ENCODE data around the gene CTDSP2. TPM values are rescaled to one million over a fixed set of nuclear protein-coding genes. Genes with fewer than 3 reads are reported as not detected.

CTDSP2 gene
- total and polyA plus RNA-seq, 10 of the 15 experiments (the other 5 are each of a cell fraction or from before 2014, with no cell fraction given) = 17.3 to 98.2 (median 54.1) TPM

DNA sequence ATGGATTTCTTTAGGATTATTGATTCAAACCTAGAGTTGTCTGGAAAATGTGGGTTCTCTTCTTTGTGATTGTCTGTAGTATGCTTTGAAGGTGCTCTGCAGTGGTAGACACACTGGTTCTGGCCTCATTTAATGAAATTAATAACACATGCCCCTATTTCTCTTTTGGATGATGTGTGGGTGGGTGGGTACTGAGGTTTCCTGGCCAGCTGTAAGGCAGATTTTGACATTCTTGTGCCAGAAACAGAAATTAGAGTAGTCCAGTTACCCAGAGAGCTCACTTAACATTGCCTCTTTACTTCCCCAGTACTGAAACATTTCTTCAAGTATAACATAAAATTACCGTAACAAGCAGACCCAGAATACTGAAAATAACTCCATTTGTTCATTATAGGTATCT is 49.5 kb downstream of the CTDSP2 start:
- DNase-seq (ENCODE audit: low read depth, low spot score) = no peak
- WGBS (ENCODE audit: insufficient coverage, insufficient replicate concordance, low lambda C conversion rate, missing lambda C conversion rate) = 100% methylated on average over 1 of the region's 1 CpG
- no peaks in the 10 kb centered on the region for H3K4me1 ChIP-seq (ENCODE audit: control insufficient read depth, insufficient read depth, low read length)
- FAIRE-seq = no peak
- H3K79me2 ChIP-seq (ENCODE audit: control insufficient read depth, insufficient read depth, low read length) = no peaks in the 10 kb centered on the region
- no peaks in the 10 kb centered on the region for H4K20me1 ChIP-seq (ENCODE audit: control insufficient read depth, insufficient read depth)
- peaks cover 7 to 28% of the 10 kb centered on the region in 2 experiments for H3K36me3 ChIP-seq (ENCODE audit: control insufficient read depth in 2 of 2, insufficient read depth in 2 of 2, low read length in 1 of 2)
- in situ Hi-C loops (cut with MboI) = no loop called here
- no peak overlapping the region for H3K9ac ChIP-seq (ENCODE audit: control insufficient read depth, insufficient read depth, low read length)
- no peak for ATAC-seq
- RAD21 ChIA-PET (ENCODE audit: unreplicated experiment) = no interaction called here
- no peak overlapping the region for H2AFZ ChIP-seq (ENCODE audit: control insufficient read depth, low read depth, low read length)
- TF ChIP-seq IKZF1 (conservative IDR thresholded peaks at IDR 0.05) (no peak), POLR2AphosphoS2 (IDR thresholded peaks at IDR 0.05; ENCODE audit: low read depth, low read length) (no peak), HDAC6 (IDR thresholded peaks at IDR 0.05; ENCODE audit: unreplicated experiment) (no peak), CREB1 (IDR thresholded peaks at IDR 0.05; ENCODE audit: low read depth) (no peak), ATF7 (IDR thresholded peaks at IDR 0.05; ENCODE audit: low read depth) (no peak), ZNF622 (IDR thresholded peaks at IDR 0.05) (no peak), CTCF (IDR thresholded peaks at IDR 0.05 in 2 of 3, conservative IDR thresholded peaks at IDR 0.05 in 1 of 3; ENCODE audit: control insufficient read depth in 2 of 3, extremely low read depth in 1 of 3, insufficient read depth in 1 of 3, low read depth in 3 of 3, low read length in 3 of 3) (no peak), POLR2A (IDR thresholded peaks at IDR 0.05; ENCODE audit: low read depth, low read length) (no peak), EZH2 (IDR thresholded peaks at IDR 0.05; ENCODE audit: borderline replicate concordance, control insufficient read depth, low read depth, low read length) (no peak)
- TF ChIP-seq, protein P1, sequence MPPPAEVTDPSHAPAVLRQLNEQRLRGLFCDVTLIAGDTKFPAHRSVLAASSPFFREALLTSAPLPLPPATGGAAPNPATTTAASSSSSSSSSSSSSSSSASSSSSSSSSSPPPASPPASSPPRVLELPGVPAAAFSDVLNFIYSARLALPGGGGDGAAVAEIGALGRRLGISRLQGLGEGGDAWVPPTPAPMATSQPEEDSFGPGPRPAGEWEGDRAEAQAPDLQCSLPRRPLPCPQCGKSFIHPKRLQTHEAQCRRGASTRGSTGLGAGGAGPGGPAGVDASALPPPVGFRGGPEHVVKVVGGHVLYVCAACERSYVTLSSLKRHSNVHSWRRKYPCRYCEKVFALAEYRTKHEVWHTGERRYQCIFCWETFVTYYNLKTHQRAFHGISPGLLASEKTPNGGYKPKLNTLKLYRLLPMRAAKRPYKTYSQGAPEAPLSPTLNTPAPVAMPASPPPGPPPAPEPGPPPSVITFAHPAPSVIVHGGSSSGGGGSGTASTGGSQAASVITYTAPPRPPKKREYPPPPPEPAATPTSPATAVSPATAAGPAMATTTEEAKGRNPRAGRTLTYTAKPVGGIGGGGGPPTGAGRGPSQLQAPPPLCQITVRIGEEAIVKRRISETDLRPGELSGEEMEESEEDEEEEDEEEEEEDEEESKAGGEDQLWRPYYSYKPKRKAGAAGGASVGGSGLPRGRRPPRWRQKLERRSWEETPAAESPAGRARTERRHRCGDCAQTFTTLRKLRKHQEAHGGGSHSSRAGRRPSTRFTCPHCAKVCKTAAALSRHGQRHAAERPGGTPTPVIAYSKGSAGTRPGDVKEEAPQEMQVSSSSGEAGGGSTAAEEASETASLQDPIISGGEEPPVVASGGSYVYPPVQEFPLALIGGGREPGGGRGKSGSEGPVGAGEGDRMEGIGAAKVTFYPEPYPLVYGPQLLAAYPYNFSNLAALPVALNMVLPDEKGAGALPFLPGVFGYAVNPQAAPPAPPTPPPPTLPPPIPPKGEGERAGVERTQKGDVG (CRISPR knock-in tag; IDR thresholded peaks at IDR 0.05) = no peak
- TF ChIP-seq, protein P2, sequence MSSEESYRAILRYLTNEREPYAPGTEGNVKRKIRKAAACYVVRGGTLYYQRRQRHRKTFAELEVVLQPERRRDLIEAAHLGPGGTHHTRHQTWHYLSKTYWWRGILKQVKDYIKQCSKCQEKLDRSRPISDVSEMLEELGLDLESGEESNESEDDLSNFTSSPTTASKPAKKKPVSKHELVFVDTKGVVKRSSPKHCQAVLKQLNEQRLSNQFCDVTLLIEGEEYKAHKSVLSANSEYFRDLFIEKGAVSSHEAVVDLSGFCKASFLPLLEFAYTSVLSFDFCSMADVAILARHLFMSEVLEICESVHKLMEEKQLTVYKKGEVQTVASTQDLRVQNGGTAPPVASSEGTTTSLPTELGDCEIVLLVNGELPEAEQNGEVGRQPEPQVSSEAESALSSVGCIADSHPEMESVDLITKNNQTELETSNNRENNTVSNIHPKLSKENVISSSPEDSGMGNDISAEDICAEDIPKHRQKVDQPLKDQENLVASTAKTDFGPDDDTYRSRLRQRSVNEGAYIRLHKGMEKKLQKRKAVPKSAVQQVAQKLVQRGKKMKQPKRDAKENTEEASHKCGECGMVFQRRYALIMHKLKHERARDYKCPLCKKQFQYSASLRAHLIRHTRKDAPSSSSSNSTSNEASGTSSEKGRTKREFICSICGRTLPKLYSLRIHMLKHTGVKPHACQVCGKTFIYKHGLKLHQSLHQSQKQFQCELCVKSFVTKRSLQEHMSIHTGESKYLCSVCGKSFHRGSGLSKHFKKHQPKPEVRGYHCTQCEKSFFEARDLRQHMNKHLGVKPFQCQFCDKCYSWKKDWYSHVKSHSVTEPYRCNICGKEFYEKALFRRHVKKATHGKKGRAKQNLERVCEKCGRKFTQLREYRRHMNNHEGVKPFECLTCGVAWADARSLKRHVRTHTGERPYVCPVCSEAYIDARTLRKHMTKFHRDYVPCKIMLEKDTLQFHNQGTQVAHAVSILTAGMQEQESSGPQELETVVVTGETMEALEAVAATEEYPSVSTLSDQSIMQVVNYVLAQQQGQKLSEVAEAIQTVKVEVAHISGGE (CRISPR knock-in tag; IDR thresholded peaks at IDR 0.05) = no peak
- H3K9me3 ChIP-seq (replicated peaks; ENCODE audit: control insufficient read depth, insufficient read depth, low read length) = no peaks in the 10 kb centered on the region
- BruUV-seq (replicated peaks) = no TSS peak
- H3K4me3 ChIP-seq = no peak overlapping the region
- H3K27me3 ChIP-seq (replicated peaks in 1 of 2; ENCODE audit: control insufficient read depth in 2 of 2, insufficient read depth in 2 of 2, low read length in 1 of 2) = no peaks in the 10 kb centered on the region
- H3K4me2 ChIP-seq (ENCODE audit: control insufficient read depth, insufficient read depth) = no peak overlapping the region
- CTCF ChIA-PET = interaction anchor here (0.5 to 9.5 kb wide), 4 partner anchors 11 to 107 kb away, joined by 3 to 87 read pairs (median 5); no protein-coding TSS in a partner anchor
- POLR2A ChIA-PET = interaction anchor here (1.1 to 1.2 kb wide), 2 partner anchors 14 to 40 kb away, joined by 3 read pairs; no protein-coding TSS in a partner anchor
- SMC1A ChIA-PET (ENCODE audit: uncharacterized antibody, unreplicated experiment) = interaction anchor here (1.1 to 1.7 kb wide), 2 partner anchors 10 to 212 kb away, joined by 3 to 7 read pairs; no protein-coding TSS in a partner anchor
- intact Hi-C loops (cut with micrococcal nuclease; ENCODE audit: unreplicated experiment) = no loop called here
- H3K27ac ChIP-seq (ENCODE audit: control insufficient read depth, insufficient read depth) = no peak overlapping the region
